VCaP (cell line): Measurements from ENCODE around the gene ATF7IP2.

ENCODE experiments used
- H3K27ac ChIP-seq: fragments of 450-650 bp; 2 replicates; pipeline ENCODE4 v1.5.1; 2017
- CTCF ChIP-seq: fragments of 450-650 bp; conservative IDR thresholded peaks from 2 replicates; pipeline ENCODE4 v1.5.1; 2017; ENCODE audit warnings: mild to moderate bottlenecking, moderate library complexity

ATF7IP2 gene

GRCh38 chr16:10517868-10518267 lies 132.0 kb downstream of the ATF7IP2 start:
- H3K27ac ChIP-seq = no peak overlapping the region
- no peak for TF ChIP-seq CTCF

GRCh38 chr16:10518479-10519041 lies 132.7 kb downstream of the ATF7IP2 start:
- no peak overlapping the region for H3K27ac ChIP-seq
- no peak for TF ChIP-seq CTCF

GRCh38 chr16:10519297-10519696 lies 133.4 kb downstream of the ATF7IP2 start:
- H3K27ac ChIP-seq = peak overlapping the region; percentile 89; the same call in 1 of the 2 replicates
- no peak for TF ChIP-seq CTCF

GRCh38 chr16:10519929-10520868 lies 134.3 kb downstream of the ATF7IP2 start:
- TF ChIP-seq CTCF = no peak
- H3K27ac ChIP-seq = peak overlapping the region; percentile 89

GRCh38 chr16:10520869-10521578 lies 135.2 kb downstream of the ATF7IP2 start:
- H3K27ac ChIP-seq = peak overlapping the region; percentile 89

GRCh38 chr16:10521681-10522274 lies 135.9 kb downstream of the ATF7IP2 start:
- TF ChIP-seq CTCF = peak; percentile 35
- H3K27ac ChIP-seq = peak overlapping the region; percentile 89

More at GRCh38 chr16:10520869-10521578, 135.2 kb downstream of the ATF7IP2 start:
- no peak for TF ChIP-seq CTCF

- no peak overlapping the region for H3K27ac ChIP-seq
- no peak for TF ChIP-seq CTCF
Observed at GRCh38 chr16:10522966-10523365, 137.1 kb downstream of the ATF7IP2 start.
